ENCODE results near the gene KCTD3. TPM values are rescaled to one million over a fixed set of nuclear protein-coding genes. Genes with fewer than 3 reads are reported as not detected.

Gene KCTD3
- total and polyA plus RNA-seq, 10 of the 15 experiments (the other 5 are each of a cell fraction or from before 2014, with no cell fraction given) = 3.6 to 19.8 (median 10.7) TPM

- no peak for FAIRE-seq
- no peak for TF ChIP-seq ZBTB11 (CRISPR knock-in tag; IDR thresholded peaks at IDR 0.05)
- no peak for TF ChIP-seq ATF7 (IDR thresholded peaks at IDR 0.05; ENCODE audit: low read depth)
- TF ChIP-seq NKRF (conservative IDR thresholded peaks at IDR 0.05) = no peak
- no peak for TF ChIP-seq SIN3A (IDR thresholded peaks at IDR 0.05; ENCODE audit: low read depth, low read length)
- TF ChIP-seq USF1 (IDR thresholded peaks at IDR 0.05; ENCODE audit: borderline replicate concordance, extremely low read length, insufficient read depth, low read depth, low read length) = no peak
- no peak for TF ChIP-seq PAX5 (IDR thresholded peaks at IDR 0.05; ENCODE audit: borderline replicate concordance, low read depth, low read length)
- TF ChIP-seq ETV6 (conservative IDR thresholded peaks at IDR 0.05 in 1 of 2, IDR thresholded peaks at IDR 0.05 in 1 of 2; ENCODE audit: borderline replicate concordance in 1 of 2, low read depth in 1 of 2) = no peak
- no peak for TF ChIP-seq ZNF207 (IDR thresholded peaks at IDR 0.05; ENCODE audit: borderline replicate concordance)
- TF ChIP-seq GATAD2B (conservative IDR thresholded peaks at IDR 0.05; ENCODE audit: low read depth) = no peak
- RAD21 ChIA-PET (ENCODE audit: unreplicated experiment) = no interaction called here
- ATAC-seq = no peak
- POLR2A ChIA-PET = no interaction called here
- Histone ChIP-seq H3K79me2 (ENCODE audit: control insufficient read depth, insufficient read depth, low read length) (no peaks in the 10 kb centered on the region), H3K27me3 (replicated peaks in 1 of 2; ENCODE audit: control insufficient read depth in 2 of 2, insufficient read depth in 2 of 2, low read length in 1 of 2) (no peaks in the 10 kb centered on the region), H2AFZ (ENCODE audit: control insufficient read depth, low read depth, low read length) (no peak overlapping the region), H3K9me3 (replicated peaks; ENCODE audit: control insufficient read depth, insufficient read depth, low read length) (no peaks in the 10 kb centered on the region; the same call in 2 of the 3 replicates), H3K36me3 (ENCODE audit: control insufficient read depth in 2 of 2, insufficient read depth in 2 of 2, low read length in 1 of 2) (no peaks in the 10 kb centered on the region), H3K4me2 (ENCODE audit: control insufficient read depth, insufficient read depth) (no peak overlapping the region), H3K4me3 (no peak overlapping the region), H3K9ac (ENCODE audit: control insufficient read depth, insufficient read depth, low read length) (no peak overlapping the region), H3K4me1 (ENCODE audit: control insufficient read depth, insufficient read depth, low read length) (peaks cover 4% of the 10 kb centered on the region; the same call in 1 of the 2 replicates), H3K27ac (ENCODE audit: control insufficient read depth, insufficient read depth) (no peak overlapping the region), H4K20me1 (ENCODE audit: control insufficient read depth, insufficient read depth) (no peaks in the 10 kb centered on the region)
- intact Hi-C loops (cut with micrococcal nuclease; ENCODE audit: unreplicated experiment) = no loop called here
- in situ Hi-C loops (cut with MboI) = no loop called here
- DNase-seq (ENCODE audit: low read depth, low spot score) = no peak
- 0% methylated on average over 1 of the region's 1 CpG for WGBS (ENCODE audit: insufficient coverage, insufficient replicate concordance, low lambda C conversion rate, missing lambda C conversion rate)
- no TSS peak for BruUV-seq (replicated peaks)
- CTCF ChIA-PET = interaction anchor here (2.7 kb wide), 1 partner anchor 17 kb away, joined by 8 read pairs; no protein-coding TSS in a partner anchor
- SMC1A ChIA-PET (ENCODE audit: uncharacterized antibody, unreplicated experiment) = interaction anchor here (2.6 kb wide), 1 partner anchor 65 kb away, joined by 9 read pairs; no protein-coding TSS in a partner anchor
Observed at GRCh38 chr1:215542301-215542700, 24.8 kb upstream of the KCTD3 start.
